HEK293 (cell line): Measurements from ENCODE around the gene TM9SF1.
A peak's percentile ranks its signal among the peaks of the same experiment; 100 is the strongest.

ENCODE experiments used
- GLIS1 ChIP-seq: fragments of 450-650 bp; formaldehyde crosslinking; IDR thresholded peaks from 2 replicates; pipeline ENCODE4 v1.5.1; 2016; ENCODE audit warnings: missing biosample characterization, missing genetic modification characterization
- IKZF3 ChIP-seq: fragments of 450-650 bp; IDR thresholded peaks from 2 replicates; pipeline ENCODE4 v1.5.0; 2018; ENCODE audit warnings: missing biosample characterization, mild to moderate bottlenecking, missing genetic modification characterization, moderate library complexity
- KLF17 ChIP-seq: fragments of 450-650 bp; formaldehyde crosslinking; IDR thresholded peaks from 2 replicates; pipeline ENCODE4 v1.5.1; 2016; ENCODE audit warnings: missing biosample characterization, missing genetic modification characterization
- MYNN ChIP-seq: fragments of 450-650 bp; formaldehyde crosslinking; IDR thresholded peaks from 2 replicates; pipeline ENCODE4 v1.5.1; 2016; ENCODE audit warnings: missing biosample characterization, missing genetic modification characterization, borderline replicate concordance
- PATZ1 ChIP-seq: fragments of 450-650 bp; formaldehyde crosslinking; IDR thresholded peaks from 2 replicates; pipeline ENCODE4 v1.5.1; 2016; ENCODE audit warnings: missing biosample characterization, missing genetic modification characterization
- SP7 ChIP-seq: fragments of 450-650 bp; formaldehyde crosslinking; IDR thresholded peaks from 2 replicates; pipeline ENCODE4 v1.5.1; 2016; ENCODE audit warnings: missing biosample characterization, missing genetic modification characterization
- TCF7L2 ChIP-seq: IDR thresholded peaks from 2 replicates; pipeline ENCODE4 v1.6.1; 2011; ENCODE audit warnings: low read depth, mild to moderate bottlenecking, inconsistent platforms, low read length, moderate library complexity, borderline replicate concordance
- TRIM28 ChIP-seq: IDR thresholded peaks from 2 replicates; pipeline ENCODE4 v1.6.1; 2011; ENCODE audit warnings: low read length, control low read depth, borderline replicate concordance
- WT1 ChIP-seq: fragments of 450-650 bp; formaldehyde crosslinking; IDR thresholded peaks from 2 replicates; pipeline ENCODE4 v1.5.1; 2016; ENCODE audit warnings: missing biosample characterization, missing genetic modification characterization
- ZBTB8A ChIP-seq: fragments of 450-650 bp; formaldehyde crosslinking; IDR thresholded peaks from 2 replicates; pipeline ENCODE4 v1.5.1; 2016; ENCODE audit warnings: missing biosample characterization, missing genetic modification characterization
- ZEB2 ChIP-seq: fragments of 450-650 bp; formaldehyde crosslinking; IDR thresholded peaks from 2 replicates; pipeline ENCODE4 v1.5.1; 2016; ENCODE audit warnings: missing biosample characterization, missing genetic modification characterization
- ZIC2 ChIP-seq: fragments of 450-650 bp; formaldehyde crosslinking; IDR thresholded peaks from 2 replicates; pipeline ENCODE4 v1.5.1; 2016; ENCODE audit warnings: missing biosample characterization, missing genetic modification characterization
- ZNF146 ChIP-seq: fragments of 450-650 bp; formaldehyde crosslinking; IDR thresholded peaks from 2 replicates; pipeline ENCODE4 v1.5.1; 2016; ENCODE audit warnings: missing biosample characterization, missing genetic modification characterization
- ZNF175 ChIP-seq: fragments of 450-650 bp; formaldehyde crosslinking; IDR thresholded peaks from 2 replicates; pipeline ENCODE4 v1.5.1; 2016; ENCODE audit warnings: missing biosample characterization, missing genetic modification characterization
- ZNF24 ChIP-seq: fragments of 450-650 bp; formaldehyde crosslinking; IDR thresholded peaks from 2 replicates; pipeline ENCODE4 v1.5.1; 2016; ENCODE audit warnings: missing biosample characterization, missing genetic modification characterization
- ZNF280C ChIP-seq: fragments of 450-650 bp; formaldehyde crosslinking; IDR thresholded peaks from 2 replicates; pipeline ENCODE4 v1.5.1; 2016; ENCODE audit warnings: missing biosample characterization, missing genetic modification characterization
- ZNF350 ChIP-seq: fragments of 450-650 bp; formaldehyde crosslinking; IDR thresholded peaks from 2 replicates; pipeline ENCODE4 v1.5.0; 2017; ENCODE audit warnings: missing biosample characterization, mild to moderate bottlenecking, missing genetic modification characterization
- ZNF366 ChIP-seq: fragments of 450-650 bp; formaldehyde crosslinking; conservative IDR thresholded peaks from 2 replicates; pipeline ENCODE4 v1.5.1; 2016; ENCODE audit warnings: missing biosample characterization, missing genetic modification characterization
- ZNF391 ChIP-seq: fragments of 450-650 bp; formaldehyde crosslinking; IDR thresholded peaks from 2 replicates; pipeline ENCODE4 v1.5.1; 2016; ENCODE audit warnings: low read depth, missing biosample characterization, missing genetic modification characterization, borderline replicate concordance
- ZNF398 ChIP-seq: fragments of 450-650 bp; formaldehyde crosslinking; IDR thresholded peaks from 2 replicates; pipeline ENCODE4 v1.5.1; 2017; ENCODE audit warnings: missing biosample characterization, missing genetic modification characterization
- ZNF449 ChIP-seq: fragments of 450-650 bp; formaldehyde crosslinking; IDR thresholded peaks from 2 replicates; pipeline ENCODE4 v1.5.1; 2017; ENCODE audit warnings: missing biosample characterization, mild to moderate bottlenecking, missing genetic modification characterization, moderate library complexity
- ZNF488 ChIP-seq: fragments of 450-650 bp; formaldehyde crosslinking; IDR thresholded peaks from 2 replicates; pipeline ENCODE4 v1.5.1; 2016; ENCODE audit warnings: missing biosample characterization, missing genetic modification characterization
- ZNF501 ChIP-seq: fragments of 450-650 bp; formaldehyde crosslinking; IDR thresholded peaks from 2 replicates; pipeline ENCODE4 v1.5.1; 2016; ENCODE audit warnings: missing biosample characterization, missing genetic modification characterization
- ZNF585B ChIP-seq: fragments of 450-650 bp; formaldehyde crosslinking; IDR thresholded peaks from 2 replicates; pipeline ENCODE4 v1.5.1; 2016; ENCODE audit warnings: missing biosample characterization, missing genetic modification characterization
- ZNF600 ChIP-seq: fragments of 450-650 bp; formaldehyde crosslinking; IDR thresholded peaks from 2 replicates; pipeline ENCODE4 v1.5.1; 2016; ENCODE audit warnings: missing biosample characterization, missing genetic modification characterization
- ZNF629 ChIP-seq: fragments of 450-650 bp; formaldehyde crosslinking; IDR thresholded peaks from 2 replicates; pipeline ENCODE4 v1.5.1; 2017; ENCODE audit warnings: missing biosample characterization, missing genetic modification characterization
- ZNF785 ChIP-seq: fragments of 450-650 bp; formaldehyde crosslinking; IDR thresholded peaks from 2 replicates; pipeline ENCODE4 v1.5.1; 2016; ENCODE audit warnings: missing biosample characterization, missing genetic modification characterization
- ZSCAN18 ChIP-seq: fragments of 450-650 bp; formaldehyde crosslinking; IDR thresholded peaks from 2 replicates; pipeline ENCODE4 v1.5.1; 2016; ENCODE audit warnings: missing biosample characterization, missing genetic modification characterization

The TM9SF1 gene

GRCh38 chr14:24212924-24213865 lies 18.0 kb upstream of the TM9SF1 start, which contains the start of gene CHMP4A (continued):
- TF ChIP-seq TRIM28 = 0 out of 2 replicates have a peak, but pooled peaks have one; percentile 49
- TF ChIP-seq ZNF488 (tag by site-specific recombination) = no peak
- peak; percentile 68 for TF ChIP-seq ZNF398 (tag by site-specific recombination)
- peak; percentile 62 for TF ChIP-seq ZNF366
- TF ChIP-seq ZNF175 (tag by site-specific recombination) = no peak
- TF ChIP-seq ZNF629 (tag by site-specific recombination) = peak; percentile 79
- TF ChIP-seq ZNF280C (tag by site-specific recombination) = no peak
- TF ChIP-seq ZNF449 (tag by site-specific recombination) = 0 out of 2 replicates have a peak, but pooled peaks have one; percentile 14
- TF ChIP-seq ZSCAN18 (tag by site-specific recombination) = no peak
- 0 out of 2 replicates have a peak, but pooled peaks have one; percentile 31 for TF ChIP-seq ZNF785 (tag by site-specific recombination)
- no peak for TF ChIP-seq MYNN (tag by site-specific recombination)
- no peak for TF ChIP-seq TCF7L2
- peak; percentile 76 for TF ChIP-seq IKZF3 (tag by site-specific recombination)
- TF ChIP-seq ZNF24 (tag by site-specific recombination) = peak; percentile 83
- no peak for TF ChIP-seq ZNF585B (tag by site-specific recombination)
- TF ChIP-seq ZNF391 = no peak
- TF ChIP-seq ZIC2 (tag by site-specific recombination) = peak; percentile 23; the same call in 1 of the 2 replicates
- peak; percentile 94 for TF ChIP-seq KLF17 (tag by site-specific recombination)
- peak; percentile 84 for TF ChIP-seq ZNF600 (tag by site-specific recombination)
- TF ChIP-seq ZNF501 (tag by site-specific recombination) = peak; percentile 91
- TF ChIP-seq ZNF350 (tag by site-specific recombination) = no peak
- TF ChIP-seq WT1 (tag by site-specific recombination) = peak; percentile 60; the same call in 1 of the 2 replicates
- peak; percentile 76; the same call in 1 of the 2 replicates for TF ChIP-seq ZEB2 (tag by site-specific recombination)
- peak; percentile 81 for TF ChIP-seq SP7 (tag by site-specific recombination)
- TF ChIP-seq PATZ1 (tag by site-specific recombination) = peak; percentile 85
- TF ChIP-seq ZNF146 (tag by site-specific recombination) = no peak
- TF ChIP-seq ZBTB8A (tag by site-specific recombination) = peak; percentile 88
- TF ChIP-seq GLIS1 = peak; percentile 83
